HepG2 (cell line): ENCODE results near the gene MATR3. TPM values are rescaled to one million over a fixed set of nuclear protein-coding genes. Genes with fewer than 3 reads are reported as not detected.

Source experiments
- ATAC-seq: fragments of 200-7000 bp; cut with Tn5 transposase; 3 replicates; pipeline ENCODE4 v1.9.1; 2020; ENCODE audit warnings: mild to moderate bottlenecking, moderate library complexity
- BruUV-seq: library from RNA; stranded (reverse); fragments of 400-500 nt; replicated peaks from 2 replicates; lab custom pipeline; 2021; lab: Mats Ljungman, UMichigan
- CTCF ChIA-PET: fragments of 300-600 bp; formaldehyde crosslinking; extraction: SDS; loops from one replicate; lab custom pipeline; 2021; ENCODE audit warnings: low total read pairs, inconsistent platforms, low intra/inter-chr PET ratio; lab: Yijun Ruan, JAX
- POLR2A ChIA-PET: fragments of 350-600 bp; sonication (Branson Sonifier 250); formaldehyde crosslinking; loops from one replicate; lab custom pipeline; 2020; ENCODE audit warnings: antibody characterized with exemption, inconsistent platforms; lab: Yijun Ruan, JAX
- DNase-seq: peaks from one replicate; pipeline ENCODE4 v3.0.0-alpha.2; 2015; ENCODE audit warnings: low spot score
- FAIRE-seq: peaks from 3 replicates; lab custom pipeline; 2011; peaks lifted over from hg19 to GRCh38; lab: Jason Lieb, UNC
- H2AFZ ChIP-seq: one replicate; pipeline ENCODE4 v1.6.1; 2011; ENCODE audit warnings: low read length, inconsistent platforms
- H3K27ac ChIP-seq: fragments of 300-600 bp; 3 replicates; pipeline ENCODE4 v1.8.0; 2011; ENCODE audit warnings: mixed run types, mild to moderate bottlenecking, mixed read lengths, low read length, inconsistent platforms; ENCODE audit not compliant: insufficient read depth; ENCODE audit errors: extremely low read length
- H3K27me3 ChIP-seq, 2 experiments: fragments of 200-600 bp in 1 of 2; 2 replicates in 1 of 2; 3 replicates in 1 of 2; pipeline versions ENCODE4 v1.6.0 to v1.8.0; 2011; ENCODE audit warnings: low read length in 2 of 2, mild to moderate bottlenecking in 2 of 2, moderate library complexity in 2 of 2, inconsistent platforms in 1 of 2; ENCODE audit not compliant: insufficient read depth in 2 of 2, control insufficient read depth in 1 of 2
- H3K36me3 ChIP-seq, 2 experiments: fragments of 200-600 bp in 1 of 2; replicated peaks in 1 of 2; 2 replicates in 1 of 2; 3 replicates in 1 of 2; pipeline versions ENCODE4 v1.5.1 to v1.8.0; 2011; ENCODE audit warnings: low read length in 2 of 2, inconsistent platforms in 1 of 2; ENCODE audit not compliant: insufficient read depth in 2 of 2, control insufficient read depth in 1 of 2
- H3K4me1 ChIP-seq: 2 replicates; pipeline ENCODE4 v1.5.1; 2012; ENCODE audit warnings: low read length, inconsistent platforms; ENCODE audit not compliant: insufficient read depth
- H3K4me2 ChIP-seq: 2 replicates; pipeline ENCODE4 v1.6.0; 2011; ENCODE audit warnings: low read depth, low read length, inconsistent platforms
- H3K4me3 ChIP-seq, 3 experiments: fragments of 200-600 bp in 1 of 3; sonication (generic), shearing (Covaris generic) in 1 of 3; replicated peaks in 1 of 3; 2 replicates each; pipeline ENCODE4 v1.5.1; 2011 to 2016; ENCODE audit warnings: low read length in 3 of 3, inconsistent platforms in 2 of 3, low read depth in 2 of 3, mild to moderate bottlenecking in 2 of 3, control low read depth in 1 of 3, mixed read lengths in 1 of 3; ENCODE audit not compliant: insufficient read depth in 1 of 3
- H3K79me2 ChIP-seq: one replicate; pipeline ENCODE4 v1.6.1; 2011; ENCODE audit warnings: low read length, inconsistent platforms; ENCODE audit not compliant: insufficient read depth
- H3K9ac ChIP-seq: 2 replicates; pipeline ENCODE4 v1.6.0; 2011; ENCODE audit warnings: mild to moderate bottlenecking, low read depth, low read length, inconsistent platforms; ENCODE audit not compliant: insufficient read depth
- H3K9me3 ChIP-seq: 2 replicates; pipeline ENCODE4 v1.5.1; 2012; ENCODE audit warnings: mild to moderate bottlenecking, low read length
- H4K20me1 ChIP-seq: 2 replicates; pipeline ENCODE4 v1.6.0; 2011; ENCODE audit warnings: inconsistent platforms, mild to moderate bottlenecking, low read length, moderate library complexity; ENCODE audit not compliant: insufficient read depth
- CERS6 ChIP-seq: sonication (generic); formaldehyde crosslinking; IDR thresholded peaks from 2 replicates; pipeline ENCODE4 v1.5.0; 2020; ENCODE audit warnings: missing genetic modification reagents
- HMG20B ChIP-seq: conservative IDR thresholded peaks from 2 replicates; pipeline ENCODE4 v1.6.1; 2016; ENCODE audit warnings: missing genetic modification reagents, missing compliant biosample characterization
- HNF4G ChIP-seq, 2 experiments: sonication (generic) in 1 of 2; formaldehyde crosslinking in 1 of 2; IDR thresholded peaks; 2 replicates each; pipeline versions ENCODE4 v1.4.0 to v1.6.1; 2011 to 2020; ENCODE audit warnings: borderline replicate concordance in 2 of 2, low read depth in 2 of 2, mild to moderate bottlenecking in 2 of 2, low read length in 1 of 2, missing genetic modification reagents in 1 of 2, moderate library complexity in 1 of 2
- RBAK ChIP-seq: sonication (generic); formaldehyde crosslinking; IDR thresholded peaks from 2 replicates; pipeline ENCODE4 v1.5.1; 2020; ENCODE audit warnings: mild to moderate bottlenecking, missing genetic modification reagents
- SKI ChIP-seq: fragments of 450-650 bp; IDR thresholded peaks from one replicate; pipeline ENCODE4 v1.6.1; 2018; ENCODE audit warnings: mild to moderate bottlenecking; ENCODE audit not compliant: partially characterized antibody
- SMAD1 ChIP-seq: sonication (generic); formaldehyde crosslinking; IDR thresholded peaks from 2 replicates; pipeline ENCODE4 v1.4.0; 2020; ENCODE audit warnings: missing genetic modification reagents, low read depth, mild to moderate bottlenecking, borderline replicate concordance
- ZNF234 ChIP-seq: sonication (generic); formaldehyde crosslinking; conservative IDR thresholded peaks from 2 replicates; pipeline ENCODE4 v1.5.1; 2020; ENCODE audit warnings: mild to moderate bottlenecking, missing genetic modification reagents
- ZNF337 ChIP-seq: sonication (generic); formaldehyde crosslinking; IDR thresholded peaks from 2 replicates; pipeline ENCODE4 v1.5.1; 2020; ENCODE audit warnings: missing genetic modification reagents, low read depth, mild to moderate bottlenecking, borderline replicate concordance
- ZNF737 ChIP-seq: sonication (generic); formaldehyde crosslinking; IDR thresholded peaks from 2 replicates; pipeline ENCODE4 v1.5.0; 2020; ENCODE audit warnings: missing genetic modification reagents, mild to moderate bottlenecking, borderline replicate concordance
- ZNF790 ChIP-seq: sonication (generic); formaldehyde crosslinking; IDR thresholded peaks from 2 replicates; pipeline ENCODE4 v1.8.0; 2022; ENCODE audit warnings: missing genetic modification reagents, mild to moderate bottlenecking, borderline replicate concordance
- WGBS: methylation state at CpG from one replicate; pipeline ENCODE4 v1.1.6; 2017; ENCODE audit warnings: low lambda C conversion rate; 5-methylcytosine and 5-hydroxymethylcytosine counted together
- in situ Hi-C: cut with HindIII; loops from 2 replicates; pipeline ENCODE4 v1.10.0; 2017; ENCODE audit warnings: low pct_unique_long_range_greater_than_20kb; ENCODE audit not compliant: extremely low pct_ligation_motif_present
- intact Hi-C: fragments of 100-400 bp; cut with micrococcal nuclease; formaldehyde crosslinking; loops from one replicate; pipeline ENCODE4 v1.10.0; 2022; ENCODE audit not compliant: unreplicated experiment
- polyA plus RNA-seq, 8 experiments: library from polyadenylated mRNA; depleted of rRNA in 3 of 8; stranded (reverse) in 7 of 8; unstranded in 1 of 8; fragments of >200 nt; fragmentation: Illumina TruSeq in 4 of 8; extraction: Trizol in 4 of 8; gene quantifications; 2 replicates each; pipeline versions ENCODE4 v1.2.1 to v1.2.3, GENCODE V29; 2011 to 2016; ENCODE audit warnings: low read depth in 4 of 8, missing spikeins in 1 of 8, mixed read lengths in 1 of 8; ENCODE audit not compliant: insufficient read depth in 1 of 8
- total RNA-seq, 5 experiments: library from RNA; depleted of rRNA; stranded (reverse); fragments of >200 nt; fragmentation: Illumina TruSeq; extraction: Trizol; gene quantifications; 2 replicates each; pipeline ENCODE4 v1.2.3, GENCODE V29; 2016; ENCODE audit warnings: low read depth in 1 of 5
- TF ChIP-seq, protein P1 (sequence below): IDR thresholded peaks from 2 replicates; pipeline ENCODE4 v1.6.1; 2016; ENCODE audit warnings: low read depth, borderline replicate concordance
- TF ChIP-seq, protein P2 (sequence below): sonication (generic); formaldehyde crosslinking; IDR thresholded peaks from 2 replicates; pipeline ENCODE4 v1.4.0; 2020; ENCODE audit warnings: missing genetic modification reagents

Gene MATR3
- total and polyA plus RNA-seq, 2 of the 13 experiments (the other 11 are each of a cell fraction or from before 2014, with no cell fraction given), result 94.2 to 341 TPM

DNA sequence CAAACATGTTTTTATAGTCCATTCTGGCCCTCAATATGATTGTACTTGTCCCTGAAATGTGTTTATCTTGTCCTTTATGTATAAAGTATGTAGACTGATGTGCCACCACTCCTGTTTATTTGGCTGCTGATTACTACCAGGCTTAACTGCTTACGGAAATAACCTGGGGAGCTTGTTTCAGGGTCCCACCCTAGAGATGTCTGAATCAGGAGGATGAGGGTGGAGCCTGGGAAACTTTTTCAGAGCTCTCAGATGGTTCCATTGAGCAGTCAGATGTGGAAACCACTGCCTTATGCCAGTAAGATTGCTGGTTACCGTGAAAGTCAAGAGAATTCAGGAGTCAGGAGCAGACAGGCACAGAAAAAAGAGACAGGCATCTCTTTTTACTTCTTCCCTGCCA is 70.4 kb downstream of the MATR3 start:
- Histone ChIP-seq H3K4me3 (no peak overlapping the region), H3K9me3 (no peaks in the 10 kb centered on the region), H3K36me3 (peaks cover 14 to 48% of the 10 kb centered on the region in 2 experiments), H3K27ac (no peak overlapping the region), H3K9ac (no peak overlapping the region), H3K4me2 (no peak overlapping the region), H4K20me1 (peaks cover 34% of the 10 kb centered on the region; the same call in 1 of the 2 replicates), H3K27me3 (no peaks in the 10 kb centered on the region), H3K4me1 (no peaks in the 10 kb centered on the region), H3K79me2 (peaks cover 29% of the 10 kb centered on the region), H2AFZ (no peak overlapping the region)
- ChIA-PET CTCF (no interaction called here), POLR2A (no interaction called here)
- WGBS, result 100% methylated on average over 2 of the region's 2 CpGs
- FAIRE-seq (no peak), DNase-seq (no peak), ATAC-seq (no peak)
- no peak for TF ChIP-seq RBAK (CRISPR knock-in tag)
- TF ChIP-seq, protein P1, sequence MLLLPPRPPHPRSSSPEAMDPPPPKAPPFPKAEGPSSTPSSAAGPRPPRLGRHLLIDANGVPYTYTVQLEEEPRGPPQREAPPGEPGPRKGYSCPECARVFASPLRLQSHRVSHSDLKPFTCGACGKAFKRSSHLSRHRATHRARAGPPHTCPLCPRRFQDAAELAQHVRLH (CRISPR knock-in tag), result no peak
- no peak for TF ChIP-seq HNF4G (IDR thresholded peaks at IDR 0.05; ENCODE audit: borderline replicate concordance, low read depth, low read length)
- no peak for TF ChIP-seq HNF4G (CRISPR knock-in tag; IDR thresholded peaks at IDR 0.05; ENCODE audit: borderline replicate concordance, low read depth)
- TF ChIP-seq SMAD1 (CRISPR knock-in tag), result no peak
- TF ChIP-seq HMG20B (CRISPR knock-in tag), result no peak
- TF ChIP-seq ZNF234 (CRISPR knock-in tag), result no peak
- TF ChIP-seq ZNF337 (CRISPR knock-in tag), result no peak
- TF ChIP-seq ZNF737 (CRISPR knock-in tag), result no peak
- TF ChIP-seq ZNF790 (CRISPR knock-in tag), result no peak
- no peak for TF ChIP-seq SKI
- TF ChIP-seq, protein P2, sequence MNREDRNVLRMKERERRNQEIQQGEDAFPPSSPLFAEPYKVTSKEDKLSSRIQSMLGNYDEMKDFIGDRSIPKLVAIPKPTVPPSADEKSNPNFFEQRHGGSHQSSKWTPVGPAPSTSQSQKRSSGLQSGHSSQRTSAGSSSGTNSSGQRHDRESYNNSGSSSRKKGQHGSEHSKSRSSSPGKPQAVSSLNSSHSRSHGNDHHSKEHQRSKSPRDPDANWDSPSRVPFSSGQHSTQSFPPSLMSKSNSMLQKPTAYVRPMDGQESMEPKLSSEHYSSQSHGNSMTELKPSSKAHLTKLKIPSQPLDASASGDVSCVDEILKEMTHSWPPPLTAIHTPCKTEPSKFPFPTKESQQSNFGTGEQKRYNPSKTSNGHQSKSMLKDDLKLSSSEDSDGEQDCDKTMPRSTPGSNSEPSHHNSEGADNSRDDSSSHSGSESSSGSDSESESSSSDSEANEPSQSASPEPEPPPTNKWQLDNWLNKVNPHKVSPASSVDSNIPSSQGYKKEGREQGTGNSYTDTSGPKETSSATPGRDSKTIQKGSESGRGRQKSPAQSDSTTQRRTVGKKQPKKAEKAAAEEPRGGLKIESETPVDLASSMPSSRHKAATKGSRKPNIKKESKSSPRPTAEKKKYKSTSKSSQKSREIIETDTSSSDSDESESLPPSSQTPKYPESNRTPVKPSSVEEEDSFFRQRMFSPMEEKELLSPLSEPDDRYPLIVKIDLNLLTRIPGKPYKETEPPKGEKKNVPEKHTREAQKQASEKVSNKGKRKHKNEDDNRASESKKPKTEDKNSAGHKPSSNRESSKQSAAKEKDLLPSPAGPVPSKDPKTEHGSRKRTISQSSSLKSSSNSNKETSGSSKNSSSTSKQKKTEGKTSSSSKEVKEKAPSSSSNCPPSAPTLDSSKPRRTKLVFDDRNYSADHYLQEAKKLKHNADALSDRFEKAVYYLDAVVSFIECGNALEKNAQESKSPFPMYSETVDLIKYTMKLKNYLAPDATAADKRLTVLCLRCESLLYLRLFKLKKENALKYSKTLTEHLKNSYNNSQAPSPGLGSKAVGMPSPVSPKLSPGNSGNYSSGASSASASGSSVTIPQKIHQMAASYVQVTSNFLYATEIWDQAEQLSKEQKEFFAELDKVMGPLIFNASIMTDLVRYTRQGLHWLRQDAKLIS, result no peak
- no peak for TF ChIP-seq CERS6 (CRISPR knock-in tag)
- in situ Hi-C loops, result no loop called here
- BruUV-seq, result no TSS peak
- intact Hi-C loops, result no loop called here
